Islet of Langerhans (tissue), 1 donor: ENCODE measurements around the gene WWC1.
"Not testable (repeated sequence)": the region's sequence is repeated elsewhere in the genome, so short reads cannot be mapped to it uniquely, and the experiment has no call there.

Experiments used
- FAIRE-seq: peaks from one replicate; lab custom pipeline; 2011; peaks lifted over from hg19 to GRCh38; lab: Jason Lieb, UNC

Gene WWC1

GRCh38 chr5:168413062-168413461 is 121.6 kb downstream of the WWC1 start:
- no peak for FAIRE-seq

DNA sequence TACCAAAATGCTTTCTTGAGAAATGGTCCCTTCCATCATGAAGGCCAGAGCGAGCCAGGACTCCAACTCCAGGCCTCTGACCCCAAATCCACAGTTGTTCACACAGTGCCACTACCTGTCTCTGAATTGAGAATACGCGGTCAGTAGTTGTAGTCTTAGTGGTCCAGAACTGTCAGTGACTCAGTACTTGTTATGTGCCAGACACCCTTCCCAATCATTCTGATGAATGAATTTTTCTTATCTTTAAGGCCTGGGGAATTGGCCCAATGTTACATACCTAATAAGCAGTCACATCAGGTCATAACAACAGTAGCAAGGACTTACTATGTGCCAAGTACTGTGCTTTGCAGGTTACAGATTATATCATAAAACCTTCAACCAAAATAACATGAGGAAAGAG is 122.2 kb downstream of the WWC1 start:
- no peak for FAIRE-seq

GRCh38 chr5:168415401-168415800 is 124.0 kb downstream of the WWC1 start:
- FAIRE-seq = no peak

DNA sequence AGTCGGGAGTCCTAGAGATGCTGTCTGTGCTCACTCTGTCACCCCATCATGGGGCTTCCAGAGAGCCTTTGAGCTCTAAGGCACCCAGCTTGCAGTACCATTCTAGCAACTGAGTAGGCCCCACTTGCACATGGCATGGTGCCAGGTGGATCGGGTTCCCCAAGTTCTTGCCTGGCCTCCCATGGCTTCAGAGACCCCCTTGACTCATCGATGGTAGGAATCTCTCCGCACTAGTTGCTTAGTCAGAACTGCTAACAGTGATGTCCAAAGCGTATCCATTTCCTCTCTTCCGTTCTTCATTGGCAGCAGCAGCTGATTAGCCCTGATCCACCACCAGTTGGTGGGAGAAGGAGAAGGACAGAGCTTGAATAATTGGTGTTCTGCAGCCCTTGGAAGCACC is 124.5 kb downstream of the WWC1 start:
- FAIRE-seq = no peak

GRCh38 chr5:168417731-168418429 is 126.4 kb downstream of the WWC1 start:
- FAIRE-seq = no peak

- no peak for FAIRE-seq
Observed at GRCh38 chr5:168420461-168420860, 129.0 kb downstream of the WWC1 start.

GRCh38 chr5:168422431-168422830 is 131.0 kb downstream of the WWC1 start:
- no peak for FAIRE-seq

GRCh38 chr5:168423478-168423877 is 132.0 kb downstream of the WWC1 start:
- no peak for FAIRE-seq

GRCh38 chr5:168423971-168424370 is 132.5 kb downstream of the WWC1 start:
- FAIRE-seq = no peak

DNA sequence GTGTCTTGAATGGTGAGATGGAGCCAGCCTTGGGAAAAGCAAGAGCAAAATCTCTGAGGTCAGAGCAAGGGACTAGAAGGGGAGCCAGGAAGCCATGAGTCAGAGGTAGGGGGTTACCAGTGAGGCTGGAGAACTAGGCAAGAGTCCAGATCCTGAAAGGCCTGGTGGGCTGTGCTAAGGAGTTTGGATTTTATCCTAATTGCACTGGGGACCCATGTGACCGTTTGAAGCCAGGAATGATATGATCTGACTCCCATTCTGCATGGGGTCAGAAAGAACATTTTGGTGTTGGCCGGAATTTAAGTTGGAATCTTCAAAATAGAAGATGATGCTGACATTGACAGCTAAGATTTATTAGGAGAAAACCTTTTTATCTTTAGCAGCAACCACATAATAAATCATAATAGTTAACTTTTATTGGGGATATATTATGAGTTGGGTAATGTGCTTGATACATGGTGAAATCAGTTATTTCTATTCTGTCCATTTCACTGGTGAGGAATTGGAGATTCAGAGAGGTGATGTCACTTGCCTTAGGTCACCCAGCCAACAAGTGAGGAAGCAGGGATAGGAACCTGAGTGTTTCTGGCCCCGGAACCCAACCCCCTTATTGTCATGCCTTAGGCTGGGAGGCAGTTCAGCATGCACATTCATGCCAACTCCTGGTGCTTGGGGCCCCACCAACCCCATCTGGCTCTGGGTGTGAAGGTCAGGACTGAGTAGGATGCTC is 133.3 kb downstream of the WWC1 start:
- FAIRE-seq = no peak

DNA sequence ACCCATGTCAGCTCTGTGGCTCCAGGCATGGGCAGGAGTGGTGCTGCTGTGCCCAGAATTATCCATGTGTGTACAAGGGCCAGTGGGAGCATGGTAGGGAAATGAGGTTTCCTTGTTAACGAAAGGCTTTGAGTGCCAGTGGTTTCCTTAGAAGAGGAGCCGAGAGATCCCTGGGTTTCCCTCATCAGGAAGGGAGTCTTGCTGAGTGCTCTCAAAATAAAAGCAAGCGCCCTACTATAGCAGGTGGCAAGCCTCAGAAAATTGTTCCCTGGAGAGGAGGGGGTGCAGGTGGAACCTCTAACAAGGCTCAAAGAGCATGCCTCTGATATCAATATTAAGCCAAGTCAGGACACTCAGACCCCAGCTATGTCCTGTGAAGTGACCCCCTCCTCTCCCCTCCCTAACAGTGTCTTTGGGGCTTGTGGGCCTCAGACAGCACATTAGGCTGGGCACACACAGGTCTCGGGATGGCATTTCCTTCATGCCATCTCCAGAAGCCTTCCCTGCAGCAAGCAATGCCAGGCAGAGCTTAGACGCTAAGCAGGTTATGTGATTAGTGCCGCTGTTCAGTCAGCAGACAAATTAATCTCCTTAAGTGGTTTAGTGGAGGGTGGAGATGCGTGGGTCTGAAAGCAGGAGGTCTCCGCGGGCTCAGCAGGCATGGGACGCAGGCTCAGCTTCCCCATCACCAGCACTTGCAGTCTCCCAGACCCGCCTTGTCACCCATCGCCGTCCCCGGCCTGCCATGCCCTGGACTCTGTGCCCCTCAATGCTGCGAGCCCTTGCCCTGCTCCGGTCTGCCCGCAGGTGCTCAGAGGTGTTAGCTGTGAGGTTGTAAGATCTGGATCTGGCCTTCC is 134.8 kb downstream of the WWC1 start:
- no peak for FAIRE-seq

DNA sequence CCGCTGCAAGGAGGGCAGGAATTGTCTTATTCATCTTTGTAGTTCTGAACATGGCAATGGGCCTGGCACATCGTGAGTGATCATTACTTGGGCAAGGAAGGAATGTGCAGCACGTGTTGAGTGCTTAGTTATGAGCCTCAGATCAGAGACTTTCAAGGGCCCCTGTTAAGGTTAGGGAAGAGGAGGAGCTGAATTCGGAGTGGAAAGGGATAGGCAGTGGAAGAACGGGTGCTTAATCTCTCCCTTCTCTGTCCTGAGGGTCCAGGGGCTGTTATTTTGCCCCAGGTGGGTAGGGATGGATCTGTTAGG is 135.4 kb downstream of the WWC1 start:
- FAIRE-seq = no peak

GRCh38 chr5:168427224-168427623 is 135.8 kb downstream of the WWC1 start:
- FAIRE-seq = no peak

- FAIRE-seq = no peak
Observed at GRCh38 chr5:168428552-168428951, 137.1 kb downstream of the WWC1 start.

- no peak for FAIRE-seq
Observed at GRCh38 chr5:168430296-168430695, 138.9 kb downstream of the WWC1 start.

DNA sequence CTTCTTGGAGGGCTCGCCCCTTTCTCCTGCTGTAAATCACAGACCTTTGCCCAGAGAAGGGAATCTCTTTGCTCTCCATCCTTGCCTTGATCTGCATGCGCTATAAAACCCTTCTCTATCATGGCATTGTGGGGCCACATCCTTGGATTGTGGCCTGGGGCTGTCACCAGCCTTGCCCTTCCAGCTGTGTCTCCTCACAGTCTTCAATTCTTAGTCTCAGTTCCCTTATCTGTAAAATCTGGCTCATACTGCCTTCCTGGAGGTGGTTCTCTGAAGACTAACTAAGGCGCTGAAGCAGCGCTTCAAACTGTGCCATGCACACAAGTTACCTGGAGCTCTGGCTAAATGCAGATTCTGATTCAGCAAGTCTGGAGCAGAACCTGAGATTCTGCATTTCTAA is 141.5 kb downstream of the WWC1 start:
- no peak for FAIRE-seq

GRCh38 chr5:168434001-168434400 is 142.6 kb downstream of the WWC1 start:
- no peak for FAIRE-seq

DNA sequence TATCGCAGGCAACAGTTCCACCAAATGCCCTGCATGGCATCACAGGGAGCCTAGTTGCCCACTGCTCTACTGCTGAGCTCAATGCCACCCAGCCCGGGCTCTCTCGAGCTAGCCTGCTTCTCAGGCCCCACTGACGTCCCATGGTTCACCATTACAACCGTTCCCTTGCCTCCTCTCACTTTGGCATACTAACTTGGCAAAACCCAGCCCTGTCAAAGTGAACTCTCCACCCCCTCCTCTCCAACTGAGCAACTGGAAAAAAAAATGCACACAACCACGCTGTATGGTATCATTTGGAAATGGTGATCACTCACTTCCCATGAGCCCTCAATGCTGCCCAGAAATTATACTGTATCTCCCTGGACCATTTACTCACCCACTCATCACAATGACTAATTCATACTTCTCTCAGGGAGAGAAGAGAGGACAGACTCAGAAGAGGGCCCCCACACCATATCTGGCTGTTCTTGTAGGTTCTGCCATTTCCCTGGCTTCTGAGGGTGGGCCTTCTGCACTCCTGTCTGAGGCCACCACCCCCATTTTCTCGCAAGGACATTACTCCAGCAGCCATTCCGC is 143.4 kb downstream of the WWC1 start:
- no peak for FAIRE-seq

DNA sequence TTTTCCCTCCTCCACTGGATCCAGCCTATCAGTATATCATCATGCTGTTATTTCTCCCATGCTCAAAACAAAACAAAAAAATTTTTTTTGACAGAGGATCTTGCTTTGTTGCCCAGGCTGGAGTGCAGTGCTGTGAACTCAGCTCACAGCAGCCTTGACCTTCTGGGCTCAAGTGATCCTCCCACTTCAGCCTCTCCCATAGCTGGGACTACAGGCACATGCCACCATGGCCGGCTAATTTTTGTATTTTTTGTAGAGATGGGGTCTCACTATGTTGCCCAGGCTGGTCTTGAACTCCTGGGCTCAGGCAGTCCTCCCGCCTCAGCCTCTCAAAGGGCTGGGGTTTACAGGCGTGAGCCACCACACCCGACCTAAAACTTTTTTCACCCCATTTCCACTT is 143.9 kb downstream of the WWC1 start:
- not testable (repeated sequence) for FAIRE-seq

- no peak for FAIRE-seq
Observed at GRCh38 chr5:168438349-168438748, 146.9 kb downstream of the WWC1 start.

DNA sequence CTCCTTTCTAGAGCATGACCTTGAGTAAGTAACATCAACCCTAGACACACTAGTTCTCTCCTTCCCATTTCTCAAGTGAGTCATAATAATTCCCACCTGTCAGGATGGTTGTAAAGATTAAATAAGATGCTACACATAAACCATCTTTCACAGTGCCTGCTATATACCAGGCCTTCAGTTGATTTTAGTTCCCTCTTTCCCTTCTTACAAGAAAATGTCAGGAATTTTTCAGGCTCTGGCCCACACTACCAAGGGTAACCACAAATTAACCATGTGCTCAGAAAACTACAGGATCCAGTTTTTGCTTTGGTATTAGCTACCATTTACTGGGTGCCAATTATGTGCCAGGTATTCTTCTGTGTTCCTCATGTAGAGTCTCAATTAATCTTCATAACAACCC is 152.1 kb downstream of the WWC1 start:
- FAIRE-seq = no peak

- FAIRE-seq = no peak
Observed at GRCh38 chr5:168443950-168444700, 152.7 kb downstream of the WWC1 start.
